H9 (cell line): Measurements from ENCODE around the gene ALDH5A1. TPM values are rescaled to one million over a fixed set of nuclear protein-coding genes. Genes with fewer than 3 reads are reported as not detected.

Experiments used
- DNase-seq: peaks from one replicate; pipeline ENCODE4 v3.0.0-alpha.2; 2017
- H2AFZ ChIP-seq: one replicate; pipeline ENCODE4 v1.6.1; 2013; ENCODE audit warnings: mild to moderate bottlenecking, low read length, control low read depth, moderate library complexity
- H2AK5ac ChIP-seq: 2 replicates; pipeline ENCODE4 v1.6.1; 2013; ENCODE audit warnings: low read length, control low read depth, mixed read lengths; ENCODE audit not compliant: insufficient read length
- H2BK120ac ChIP-seq: one replicate; pipeline ENCODE4 v1.6.1; 2013; ENCODE audit warnings: low read depth, mild to moderate bottlenecking, low read length, control low read depth, inconsistent platforms; ENCODE audit not compliant: poor library complexity, severe bottlenecking
- H2BK12ac ChIP-seq: 2 replicates; pipeline ENCODE4 v1.6.1; 2013; ENCODE audit warnings: low read length, control low read depth, mixed read lengths, low read depth; ENCODE audit not compliant: insufficient read length
- H2BK15ac ChIP-seq: 2 replicates; pipeline ENCODE4 v1.6.1; 2013; ENCODE audit warnings: low read depth, low read length, control low read depth
- H2BK20ac ChIP-seq: one replicate; pipeline ENCODE4 v1.6.1; 2013; ENCODE audit warnings: low read depth, mild to moderate bottlenecking, low read length, control low read depth, inconsistent platforms; ENCODE audit not compliant: poor library complexity, severe bottlenecking
- H2BK5ac ChIP-seq: 2 replicates; pipeline ENCODE4 v1.6.1; 2013; ENCODE audit warnings: low read length, control low read depth, mixed read lengths; ENCODE audit not compliant: insufficient read length
- H3K14ac ChIP-seq: 2 replicates; pipeline ENCODE4 v1.6.1; 2013; ENCODE audit warnings: low read length, control low read depth; ENCODE audit not compliant: insufficient read depth
- H3K18ac ChIP-seq: 2 replicates; pipeline ENCODE4 v1.6.1; 2013; ENCODE audit warnings: low read depth, mild to moderate bottlenecking, mixed read lengths, low read length, control low read depth; ENCODE audit not compliant: insufficient read length
- H3K23ac ChIP-seq: 2 replicates; pipeline ENCODE4 v1.6.1; 2013; ENCODE audit warnings: low read length, control low read depth, mixed read lengths, low read depth; ENCODE audit not compliant: insufficient read length
- H3K23me2 ChIP-seq: 2 replicates; pipeline ENCODE4 v1.6.1; 2013; ENCODE audit warnings: low read depth, mild to moderate bottlenecking, mixed read lengths, low read length, control low read depth; ENCODE audit not compliant: insufficient read length, poor library complexity, severe bottlenecking
- H3K27ac ChIP-seq: 2 replicates; pipeline ENCODE4 v1.5.1; 2013; ENCODE audit warnings: low read length, control low read depth, mixed read lengths, low read depth; ENCODE audit not compliant: insufficient read length
- H3K27me3 ChIP-seq: 2 replicates; pipeline ENCODE4 v1.6.1; 2013; ENCODE audit warnings: low read length, control low read depth, inconsistent platforms; ENCODE audit not compliant: insufficient read depth
- H3K4ac ChIP-seq: 2 replicates; pipeline ENCODE4 v1.6.1; 2013; ENCODE audit warnings: low read depth, mild to moderate bottlenecking, control low read depth, inconsistent platforms, low read length, moderate library complexity
- H3K4me1 ChIP-seq: 2 replicates; pipeline ENCODE4 v1.6.1; 2013; ENCODE audit warnings: low read length, control low read depth, inconsistent platforms; ENCODE audit not compliant: insufficient read depth
- H3K4me2 ChIP-seq: 2 replicates; pipeline ENCODE4 v1.6.1; 2013; ENCODE audit warnings: low read length, control low read depth, mixed read lengths; ENCODE audit not compliant: insufficient read length, insufficient read depth
- H3K56ac ChIP-seq: 2 replicates; pipeline ENCODE4 v1.6.1; 2013; ENCODE audit warnings: low read depth, mild to moderate bottlenecking, mixed read lengths, low read length, control low read depth; ENCODE audit not compliant: insufficient read length
- H3K79me1 ChIP-seq: 2 replicates; pipeline ENCODE4 v1.6.1; 2013; ENCODE audit warnings: low read depth, mild to moderate bottlenecking, moderate library complexity, low read length, control low read depth, inconsistent platforms; ENCODE audit not compliant: insufficient read depth, poor library complexity, severe bottlenecking
- H3K79me2 ChIP-seq: 2 replicates; pipeline ENCODE4 v1.6.1; 2013; ENCODE audit warnings: low read length, control low read depth, inconsistent platforms; ENCODE audit not compliant: insufficient read depth
- H3K9ac ChIP-seq: 2 replicates; pipeline ENCODE4 v1.6.1; 2013; ENCODE audit warnings: low read length, control low read depth, mixed read lengths; ENCODE audit not compliant: insufficient read length; ENCODE audit errors: extremely low read depth
- H3K9me3 ChIP-seq: one replicate; pipeline ENCODE4 v1.6.1; 2013; ENCODE audit warnings: low read depth, low read length, inconsistent platforms; ENCODE audit not compliant: control insufficient read depth
- H3T11ph ChIP-seq: one replicate; pipeline ENCODE4 v1.6.1; 2013; ENCODE audit warnings: mild to moderate bottlenecking, low read length, control low read depth, inconsistent platforms
- H4K20me1 ChIP-seq: one replicate; pipeline ENCODE4 v1.6.1; 2013; ENCODE audit not compliant: control insufficient read depth, insufficient read length, insufficient read depth
- H4K5ac ChIP-seq: 2 replicates; pipeline ENCODE4 v1.6.1; 2013; ENCODE audit warnings: low read depth, mild to moderate bottlenecking, mixed read lengths, low read length, control low read depth; ENCODE audit not compliant: insufficient read length
- H4K8ac ChIP-seq: replicated peaks from 2 replicates; pipeline ENCODE4 v1.6.1; 2013; ENCODE audit warnings: low read length, control low read depth, mixed read lengths, low read depth; ENCODE audit not compliant: insufficient read length
- H4K91ac ChIP-seq: 2 replicates; pipeline ENCODE4 v1.6.1; 2013; ENCODE audit warnings: low read depth, mild to moderate bottlenecking, moderate library complexity, mixed read lengths, low read length, control low read depth; ENCODE audit not compliant: insufficient read length
- H3K27ac Mint-ChIP-seq, 3 experiments: 2 replicates in 2 of 3; 3 replicates in 1 of 3; pipeline ENCODE4 v1.8.0; 2020 to 2021; ENCODE audit warnings: mixed read lengths in 3 of 3, mild to moderate bottlenecking in 1 of 3, moderate library complexity in 1 of 3
- H3K27me3 Mint-ChIP-seq: 2 replicates; pipeline ENCODE4 v1.8.0; 2021; ENCODE audit warnings: low read depth, mild to moderate bottlenecking, moderate library complexity, mixed read lengths
- H3K36me3 Mint-ChIP-seq, 3 experiments: 2 replicates in 2 of 3; 3 replicates in 1 of 3; pipeline ENCODE4 v1.8.0; 2020 to 2021; ENCODE audit warnings: low read depth in 3 of 3, mixed read lengths in 3 of 3; ENCODE audit not compliant: insufficient read depth in 1 of 3
- H3K4me1 Mint-ChIP-seq, 2 experiments: 2 replicates each; pipeline ENCODE4 v1.8.0; 2020; ENCODE audit warnings: mixed read lengths in 2 of 2
- H3K4me3 Mint-ChIP-seq, 2 experiments: 2 replicates in 1 of 2; 3 replicates in 1 of 2; pipeline ENCODE4 v1.8.0; 2020 to 2021; ENCODE audit warnings: mild to moderate bottlenecking in 2 of 2, mixed read lengths in 2 of 2, moderate library complexity in 1 of 2
- H3K9me3 Mint-ChIP-seq, 2 experiments: 2 replicates in 1 of 2; 3 replicates in 1 of 2; pipeline ENCODE4 v1.8.0; 2020; ENCODE audit warnings: mild to moderate bottlenecking in 2 of 2, mixed read lengths in 2 of 2, moderate library complexity in 1 of 2
- total RNA-seq: library from RNA; stranded (reverse); gene quantifications from 2 replicates; pipeline ENCODE4 v1.2.1, GENCODE V29; 2021
- TF ChIP-seq, protein P1 (sequence below): fragments of 200-600 bp; sonication (generic); conservative IDR thresholded peaks from 3 replicates; pipeline ENCODE4 v1.8.0; 2021; ENCODE audit warnings: antibody characterized with exemption, mild to moderate bottlenecking

The ALDH5A1 gene
- total RNA-seq, 1 experiment from 2014 or later = 5.4 TPM

DNA sequence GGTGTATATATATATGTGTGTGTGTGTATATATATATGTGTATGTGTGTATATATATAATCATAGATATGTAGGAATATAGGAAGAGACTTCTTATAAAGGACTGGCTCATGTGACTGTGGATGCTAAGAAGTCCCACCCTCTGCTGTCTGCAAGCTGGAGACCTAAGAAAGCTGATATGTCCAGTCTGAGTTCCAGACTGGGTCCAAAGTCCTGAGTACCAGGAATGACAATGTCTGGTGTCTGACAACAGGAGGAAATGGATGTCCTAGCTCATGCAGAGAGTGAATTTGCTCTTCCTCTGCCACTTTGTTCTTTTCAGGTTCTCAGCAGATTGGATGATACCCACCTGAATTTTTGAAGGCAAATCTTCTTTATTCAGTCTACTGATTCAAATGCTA lies 7.1 kb downstream of the ALDH5A1 start:
- Histone ChIP-seq H3K4me2 (no peak overlapping the region), H2BK20ac (no peak overlapping the region), H3K23ac (no peak overlapping the region), H3K14ac (no peak overlapping the region), H2AFZ (no peak overlapping the region), H2BK15ac (no peak overlapping the region), H3K56ac (no peak overlapping the region), H3K4ac (no peak overlapping the region), H3K9me3 (no peaks in the 10 kb centered on the region), H3T11ph (no peak overlapping the region), H2BK12ac (no peak overlapping the region), H3K4me1 (peaks cover 2% of the 10 kb centered on the region; the same call in 1 of the 2 replicates), H4K5ac (no peak overlapping the region), H4K8ac (no peak overlapping the region), H2BK5ac (no peak overlapping the region), H3K79me2 (no peaks in the 10 kb centered on the region), H4K20me1 (no peaks in the 10 kb centered on the region), H2BK120ac (no peak overlapping the region), H3K27ac (no peak overlapping the region), H3K27me3 (no peaks in the 10 kb centered on the region; the same call in 1 of the 2 replicates), H3K79me1 (no peaks in the 10 kb centered on the region), H3K9ac (no peak overlapping the region), H4K91ac (no peak overlapping the region), H3K18ac (no peak overlapping the region), H2AK5ac (no peak overlapping the region), H3K23me2 (no peaks in the 10 kb centered on the region)
- Mint-ChIP-seq H3K9me3 (peaks cover 0 to 2% of the 10 kb centered on the region in 2 experiments; a peak in 2 of 5 replicates), H3K36me3 (peaks cover 1 to 10% (median 8%) of the 10 kb centered on the region in 3 experiments; a peak in 6 of 7 replicates), H3K27me3 (peaks cover 8% of the 10 kb centered on the region), H3K4me1 (peaks cover 6 to 7% of the 10 kb centered on the region in 2 experiments), H3K4me3 (no peak overlapping the region), H3K27ac (no peak overlapping the region)
- TF ChIP-seq, protein P1, sequence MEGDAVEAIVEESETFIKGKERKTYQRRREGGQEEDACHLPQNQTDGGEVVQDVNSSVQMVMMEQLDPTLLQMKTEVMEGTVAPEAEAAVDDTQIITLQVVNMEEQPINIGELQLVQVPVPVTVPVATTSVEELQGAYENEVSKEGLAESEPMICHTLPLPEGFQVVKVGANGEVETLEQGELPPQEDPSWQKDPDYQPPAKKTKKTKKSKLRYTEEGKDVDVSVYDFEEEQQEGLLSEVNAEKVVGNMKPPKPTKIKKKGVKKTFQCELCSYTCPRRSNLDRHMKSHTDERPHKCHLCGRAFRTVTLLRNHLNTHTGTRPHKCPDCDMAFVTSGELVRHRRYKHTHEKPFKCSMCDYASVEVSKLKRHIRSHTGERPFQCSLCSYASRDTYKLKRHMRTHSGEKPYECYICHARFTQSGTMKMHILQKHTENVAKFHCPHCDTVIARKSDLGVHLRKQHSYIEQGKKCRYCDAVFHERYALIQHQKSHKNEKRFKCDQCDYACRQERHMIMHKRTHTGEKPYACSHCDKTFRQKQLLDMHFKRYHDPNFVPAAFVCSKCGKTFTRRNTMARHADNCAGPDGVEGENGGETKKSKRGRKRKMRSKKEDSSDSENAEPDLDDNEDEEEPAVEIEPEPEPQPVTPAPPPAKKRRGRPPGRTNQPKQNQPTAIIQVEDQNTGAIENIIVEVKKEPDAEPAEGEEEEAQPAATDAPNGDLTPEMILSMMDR = no peak
- no peak for DNase-seq
